HG03196 (cell line): Measurements from ENCODE around the gene CPLANE1.
"Not testable (repeated sequence)": the region's sequence is repeated elsewhere in the genome, so short reads cannot be mapped to it uniquely, and the experiment has no call there.

ENCODE experiments used
- ATAC-seq: cut with Tn5 transposase; IDR thresholded peaks from one replicate; pipeline ENCODE4 v1.9.1; 2021; ENCODE audit not compliant: unreplicated experiment

The CPLANE1 gene

GRCh38 chr5:37132646-37133045 is 116.5 kb downstream of the CPLANE1 start:
- ATAC-seq = no peak

DNA sequence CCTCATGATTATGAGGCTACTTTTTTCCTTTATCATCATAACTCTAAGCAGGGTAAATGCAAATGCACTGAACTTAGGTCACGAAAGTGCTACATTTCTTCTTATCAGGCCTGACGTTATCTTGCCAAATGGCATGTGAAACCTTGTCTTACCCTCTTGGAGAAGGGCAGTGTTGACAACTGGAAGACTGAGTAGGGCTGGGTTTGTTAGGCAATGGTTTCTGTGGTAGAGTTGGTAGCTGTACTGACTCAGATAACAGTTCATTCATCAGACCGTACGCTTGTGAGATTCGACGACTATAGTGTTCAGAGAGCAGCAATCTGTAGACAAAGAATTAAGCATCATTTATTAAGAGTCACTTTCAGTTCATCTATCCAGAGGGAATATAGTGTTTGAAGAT is 127.7 kb downstream of the CPLANE1 start:
- ATAC-seq = no peak

- ATAC-seq = no peak
Measured at GRCh38 chr5:37121027-37121426, 128.1 kb downstream of the CPLANE1 start.

DNA sequence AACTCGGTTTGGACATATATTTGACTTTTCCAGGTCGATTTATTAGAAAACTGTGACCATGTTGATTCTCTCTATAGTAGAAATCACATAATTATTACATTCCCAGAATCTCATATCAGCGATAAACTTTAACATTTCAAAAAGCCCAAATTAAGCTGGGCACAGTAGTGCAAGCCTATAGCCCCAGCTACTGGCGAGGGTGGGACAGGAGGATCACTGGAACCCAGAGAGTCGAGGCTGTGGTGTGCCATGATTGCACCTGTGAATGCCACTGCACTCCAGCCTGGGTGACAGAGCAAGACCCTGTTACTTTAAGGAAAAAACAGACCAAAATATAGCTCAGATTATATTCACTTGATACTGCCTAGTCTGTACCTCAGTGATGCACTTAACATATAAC is 128.9 kb downstream of the CPLANE1 start:
- no peak for ATAC-seq

DNA sequence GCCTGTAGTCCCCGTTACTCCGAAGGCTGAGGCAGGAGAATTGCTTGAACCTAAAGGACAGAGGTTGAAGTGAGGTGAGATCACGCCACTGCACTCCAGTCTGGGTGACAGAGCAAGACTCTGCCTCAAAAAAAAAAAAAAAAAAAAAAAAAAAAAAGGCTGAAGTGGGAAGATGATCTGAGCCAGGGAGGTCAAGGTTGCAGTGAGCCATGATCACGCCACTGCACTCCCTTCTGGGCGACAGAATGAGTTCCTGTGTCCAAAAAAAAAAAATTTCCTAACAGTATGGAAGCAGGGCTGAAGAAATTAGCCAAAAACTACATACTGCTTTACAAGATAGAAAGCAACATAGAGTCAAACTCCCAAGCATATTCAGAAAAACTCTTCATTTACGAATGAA is 132.8 kb downstream of the CPLANE1 start:
- no peak for ATAC-seq

DNA sequence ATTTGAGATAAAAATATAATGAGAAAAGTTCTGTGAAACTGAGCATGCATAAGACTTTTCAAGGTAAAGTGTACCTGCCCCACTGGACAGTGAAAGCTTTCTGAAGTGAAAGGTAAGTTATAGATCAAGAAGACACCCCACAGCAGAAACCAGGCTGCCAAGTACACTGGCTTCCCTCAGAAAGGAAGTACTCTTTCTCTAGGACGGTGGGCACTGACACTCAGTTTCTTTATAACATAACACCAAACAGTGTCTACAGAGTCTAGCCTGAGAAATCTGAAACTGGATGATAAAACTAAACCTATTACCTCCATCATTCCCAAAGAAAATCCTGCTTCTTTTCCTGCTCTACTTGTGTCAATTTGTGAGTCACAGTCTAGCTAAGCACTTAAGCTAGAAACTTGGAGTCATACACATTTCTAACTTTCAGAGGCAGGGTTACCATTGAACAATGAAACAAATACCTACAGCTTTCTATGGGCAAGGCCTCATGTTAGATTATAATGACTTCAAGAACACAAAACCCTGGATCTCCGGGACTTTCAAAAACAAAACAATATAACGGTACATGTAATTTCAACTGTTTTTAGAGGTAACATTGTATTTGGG is 136.7 kb downstream of the CPLANE1 start:
- ATAC-seq = no peak

GRCh38 chr5:37111426-37112382 is 137.5 kb downstream of the CPLANE1 start:
- ATAC-seq = peak; percentile 92

- ATAC-seq = no peak
Measured at GRCh38 chr5:37110135-37110534, 139.0 kb downstream of the CPLANE1 start.

- no peak for ATAC-seq
Measured at GRCh38 chr5:37109338-37109737, 139.8 kb downstream of the CPLANE1 start.

GRCh38 chr5:37103302-37103701 is 145.9 kb downstream of the CPLANE1 start:
- ATAC-seq = no peak

GRCh38 chr5:37099267-37099666 is 149.9 kb downstream of the CPLANE1 start:
- ATAC-seq = not testable (repeated sequence)

DNA sequence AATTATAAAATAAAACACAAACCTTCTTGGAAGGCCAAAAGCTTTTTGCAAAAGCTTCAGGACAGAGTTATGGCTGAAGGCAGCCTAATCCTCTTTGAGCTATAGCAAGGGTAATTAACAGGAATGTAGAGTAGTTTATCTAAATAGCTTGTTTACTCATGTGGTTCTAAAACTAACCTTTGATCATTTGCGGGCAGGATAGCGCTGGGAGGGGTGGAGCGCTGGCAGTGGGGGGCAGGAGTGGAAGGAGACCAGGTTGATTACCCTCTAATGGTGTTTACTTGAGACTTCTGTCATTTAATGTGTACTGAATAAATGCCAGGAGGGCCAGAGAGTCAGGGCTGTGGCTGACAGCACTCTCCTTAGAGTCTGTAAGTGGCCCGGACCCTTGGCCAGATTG is 155.4 kb downstream of the CPLANE1 start:
- ATAC-seq = not testable (repeated sequence)

- no peak for ATAC-seq
Measured at GRCh38 chr5:37090781-37091180, 158.4 kb downstream of the CPLANE1 start.

DNA sequence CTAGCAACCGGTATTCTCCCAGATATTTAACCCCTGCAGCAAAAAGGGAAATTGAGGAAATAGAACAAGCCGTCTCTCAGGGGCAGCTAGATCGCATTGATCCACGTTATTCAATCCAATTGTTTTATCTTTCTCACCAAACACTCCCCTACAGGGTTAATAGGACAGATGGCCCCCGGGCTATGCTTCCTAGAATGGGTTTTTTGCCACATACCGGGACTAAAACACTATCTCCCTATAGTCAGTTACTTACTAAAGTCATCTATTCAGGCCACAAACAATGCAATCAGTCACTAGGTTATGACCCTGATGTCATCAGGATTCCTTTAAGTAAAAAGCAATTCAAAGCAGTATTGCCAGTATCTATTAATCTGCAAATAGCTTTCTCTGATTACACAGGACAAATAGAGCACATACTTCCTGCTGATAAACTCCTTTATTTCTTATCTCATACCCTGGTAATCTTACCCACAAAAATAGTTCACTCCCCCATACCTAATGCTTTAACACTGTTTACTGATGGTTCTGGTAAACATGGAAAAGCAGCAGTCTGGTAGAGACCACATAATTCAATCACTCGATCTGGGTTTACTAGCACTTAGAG is 159.0 kb downstream of the CPLANE1 start:
- no peak for ATAC-seq

- ATAC-seq = no peak
Measured at GRCh38 chr5:37088009-37088408, 161.2 kb downstream of the CPLANE1 start.

- ATAC-seq = no peak
Measured at GRCh38 chr5:37086466-37087173, 162.6 kb downstream of the CPLANE1 start.

DNA sequence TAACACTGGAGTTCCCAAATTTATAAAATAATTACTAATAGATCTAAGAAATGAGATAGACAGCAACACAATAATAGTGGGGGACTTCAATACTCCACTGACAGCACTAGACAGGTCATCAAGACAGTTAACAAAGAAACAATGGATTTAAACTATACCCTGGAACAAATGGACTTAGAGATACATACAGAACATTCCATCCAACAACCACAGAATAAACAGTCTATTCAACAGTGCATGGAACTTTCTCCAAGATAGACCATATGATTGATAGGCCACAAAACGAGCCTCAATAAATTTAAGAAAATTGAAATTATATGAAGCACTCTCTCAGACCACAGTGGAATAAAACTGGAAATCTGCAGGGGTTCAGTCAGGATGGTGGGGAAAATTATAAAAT is 163.2 kb downstream of the CPLANE1 start:
- not testable (repeated sequence) for ATAC-seq

GRCh38 chr5:37082977-37083376 is 166.2 kb downstream of the CPLANE1 start:
- not testable (repeated sequence) for ATAC-seq

DNA sequence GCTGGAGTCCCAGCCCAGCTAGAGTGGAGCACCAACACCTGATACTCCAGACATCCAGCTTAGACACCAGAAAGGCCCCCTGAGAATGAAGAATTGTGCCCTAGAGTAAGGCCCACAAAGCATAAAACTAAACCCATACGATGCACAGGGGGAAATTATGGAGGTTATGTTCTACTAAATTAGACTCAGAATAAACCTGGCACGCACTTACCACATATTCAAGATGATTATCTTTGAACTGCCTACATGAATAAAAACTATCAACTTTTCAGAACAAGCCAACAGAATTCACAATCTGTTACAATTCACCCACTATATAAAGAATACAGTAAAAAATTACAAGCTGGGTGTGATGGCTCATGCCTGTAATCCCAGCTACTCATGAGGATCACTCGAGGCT is 168.5 kb downstream of the CPLANE1 start:
- ATAC-seq = no peak

GRCh38 chr5:37077146-37077545 is 172.0 kb downstream of the CPLANE1 start:
- no peak for ATAC-seq

GRCh38 chr5:37075399-37075950 is 173.7 kb downstream of the CPLANE1 start:
- no peak for ATAC-seq
